Endothelial cell of umbilical vein (primary cell): ENCODE data around the gene MCF2L.

Source experiments
- CTCF ChIP-seq, 2 donors: IDR thresholded peaks; 1 replicate in 1 of 2; 2 replicates in 1 of 2; pipeline ENCODE4 v1.5.1; 2011; ENCODE audit warnings: low read length in 2 of 2, mild to moderate bottlenecking in 2 of 2, moderate library complexity in 2 of 2, control low read depth in 1 of 2, inconsistent platforms in 1 of 2, low read depth in 1 of 2; ENCODE audit not compliant: insufficient read depth in 1 of 2; ENCODE audit errors: extremely low read depth in 1 of 2
- JUN ChIP-seq: IDR thresholded peaks from 2 replicates; pipeline ENCODE4 v1.6.1; 2011; ENCODE audit warnings: borderline replicate concordance, low read depth; ENCODE audit not compliant: insufficient read length, insufficient read depth
- MAX ChIP-seq: IDR thresholded peaks from 2 replicates; pipeline ENCODE4 v1.6.1; 2011; ENCODE audit not compliant: insufficient read depth, insufficient read length
- POLR2AphosphoS5 ChIP-seq: IDR thresholded peaks from 2 replicates; pipeline ENCODE4 v1.6.1; 2012; ENCODE audit warnings: low read depth, mild to moderate bottlenecking, control low read depth, low read length, moderate library complexity; ENCODE audit not compliant: insufficient read depth

- TF ChIP-seq CTCF (IDR thresholded peaks at IDR 0.05; ENCODE audit: extremely low read depth in 1 of 2, insufficient read depth in 1 of 2, low read depth in 1 of 2, low read length in 2 of 2) (no peak), POLR2AphosphoS5 (no peak), MAX (no peak), JUN (no peak)
Observed at GRCh38 chr13:113063091-113063491, 94.1 kb downstream of the MCF2L start.
